ENCODE results near the gene TDRD1.

DNA sequence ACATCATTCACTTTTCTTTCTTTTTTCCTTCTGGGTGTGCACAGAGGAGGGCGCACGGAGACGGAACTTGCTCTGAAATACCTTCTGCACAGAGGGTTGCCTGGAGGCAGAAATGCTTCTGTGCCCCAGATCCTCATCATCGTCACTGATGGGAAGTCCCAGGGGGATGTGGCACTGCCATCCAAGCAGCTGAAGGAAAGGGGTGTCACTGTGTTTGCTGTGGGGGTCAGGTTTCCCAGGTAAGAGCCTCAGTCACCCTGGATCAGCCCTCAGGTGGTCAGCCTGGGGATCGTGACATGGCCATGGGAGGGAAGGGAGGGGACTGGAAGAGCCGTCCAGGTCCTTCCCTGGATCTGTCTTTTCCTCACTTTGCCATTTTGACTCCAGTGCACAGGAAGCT is 93.5 kb downstream of the TDRD1 start:
- TF ChIP-seq, protein P1, sequence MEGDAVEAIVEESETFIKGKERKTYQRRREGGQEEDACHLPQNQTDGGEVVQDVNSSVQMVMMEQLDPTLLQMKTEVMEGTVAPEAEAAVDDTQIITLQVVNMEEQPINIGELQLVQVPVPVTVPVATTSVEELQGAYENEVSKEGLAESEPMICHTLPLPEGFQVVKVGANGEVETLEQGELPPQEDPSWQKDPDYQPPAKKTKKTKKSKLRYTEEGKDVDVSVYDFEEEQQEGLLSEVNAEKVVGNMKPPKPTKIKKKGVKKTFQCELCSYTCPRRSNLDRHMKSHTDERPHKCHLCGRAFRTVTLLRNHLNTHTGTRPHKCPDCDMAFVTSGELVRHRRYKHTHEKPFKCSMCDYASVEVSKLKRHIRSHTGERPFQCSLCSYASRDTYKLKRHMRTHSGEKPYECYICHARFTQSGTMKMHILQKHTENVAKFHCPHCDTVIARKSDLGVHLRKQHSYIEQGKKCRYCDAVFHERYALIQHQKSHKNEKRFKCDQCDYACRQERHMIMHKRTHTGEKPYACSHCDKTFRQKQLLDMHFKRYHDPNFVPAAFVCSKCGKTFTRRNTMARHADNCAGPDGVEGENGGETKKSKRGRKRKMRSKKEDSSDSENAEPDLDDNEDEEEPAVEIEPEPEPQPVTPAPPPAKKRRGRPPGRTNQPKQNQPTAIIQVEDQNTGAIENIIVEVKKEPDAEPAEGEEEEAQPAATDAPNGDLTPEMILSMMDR (IDR thresholded peaks at IDR 0.05): no peak
- TF ChIP-seq EZH2 (IDR thresholded peaks at IDR 0.05; ENCODE audit: borderline replicate concordance, insufficient read depth, low read depth, low read length, poor library complexity, severe bottlenecking): no peak

Measured in B cell (primary cell).